ENCODE results near the gene PPP1R9B.

PPP1R9B gene

GRCh38 chr17:50175035-50175807, 24.7 kb upstream of the PPP1R9B start:
- no peak for TF ChIP-seq EZH2 (IDR thresholded peaks at IDR 0.05; ENCODE audit: borderline replicate concordance, low read depth, low read length, severe bottlenecking)
- TF ChIP-seq, protein P1, sequence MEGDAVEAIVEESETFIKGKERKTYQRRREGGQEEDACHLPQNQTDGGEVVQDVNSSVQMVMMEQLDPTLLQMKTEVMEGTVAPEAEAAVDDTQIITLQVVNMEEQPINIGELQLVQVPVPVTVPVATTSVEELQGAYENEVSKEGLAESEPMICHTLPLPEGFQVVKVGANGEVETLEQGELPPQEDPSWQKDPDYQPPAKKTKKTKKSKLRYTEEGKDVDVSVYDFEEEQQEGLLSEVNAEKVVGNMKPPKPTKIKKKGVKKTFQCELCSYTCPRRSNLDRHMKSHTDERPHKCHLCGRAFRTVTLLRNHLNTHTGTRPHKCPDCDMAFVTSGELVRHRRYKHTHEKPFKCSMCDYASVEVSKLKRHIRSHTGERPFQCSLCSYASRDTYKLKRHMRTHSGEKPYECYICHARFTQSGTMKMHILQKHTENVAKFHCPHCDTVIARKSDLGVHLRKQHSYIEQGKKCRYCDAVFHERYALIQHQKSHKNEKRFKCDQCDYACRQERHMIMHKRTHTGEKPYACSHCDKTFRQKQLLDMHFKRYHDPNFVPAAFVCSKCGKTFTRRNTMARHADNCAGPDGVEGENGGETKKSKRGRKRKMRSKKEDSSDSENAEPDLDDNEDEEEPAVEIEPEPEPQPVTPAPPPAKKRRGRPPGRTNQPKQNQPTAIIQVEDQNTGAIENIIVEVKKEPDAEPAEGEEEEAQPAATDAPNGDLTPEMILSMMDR (IDR thresholded peaks at IDR 0.05; ENCODE audit: borderline replicate concordance, extremely low read depth, low read length, poor library complexity, severe bottlenecking): no peak
- Histone ChIP-seq H3K36me3 (ENCODE audit: insufficient read depth, low read length) (no peaks in the 10 kb centered on the region), H3K27me3 (ENCODE audit: insufficient read depth, low read length, poor library complexity) (no peaks in the 10 kb centered on the region), H3K79me2 (ENCODE audit: insufficient read depth, low read length) (no peaks in the 10 kb centered on the region), H3K9ac (ENCODE audit: low read depth, low read length) (no peak overlapping the region), H3K4me2 (ENCODE audit: insufficient read depth, low read length) (no peak overlapping the region), H2AFZ (ENCODE audit: low read depth, low read length) (no peak overlapping the region), H4K20me1 (ENCODE audit: insufficient read depth, low read length) (no peaks in the 10 kb centered on the region), H3K4me1 (ENCODE audit: insufficient read depth, low read length) (no peaks in the 10 kb centered on the region), H3K27ac (ENCODE audit: low read length) (no peak overlapping the region), H3K9me3 (ENCODE audit: insufficient read depth, low read length, severe bottlenecking) (no peaks in the 10 kb centered on the region), H3K4me3 (ENCODE audit: low read depth in 1 of 2, low read length in 2 of 2) (no peak overlapping the region)
- no peak for ATAC-seq (ENCODE audit: insufficient read depth, low read depth)
- no peak for DNase-seq

- Histone ChIP-seq H3K79me2 (ENCODE audit: insufficient read depth, low read length) (no peaks in the 10 kb centered on the region), H3K4me1 (ENCODE audit: insufficient read depth, low read length) (no peaks in the 10 kb centered on the region), H3K4me2 (ENCODE audit: insufficient read depth, low read length) (no peak overlapping the region), H3K27ac (ENCODE audit: low read length) (no peak overlapping the region), H3K36me3 (ENCODE audit: insufficient read depth, low read length) (no peaks in the 10 kb centered on the region), H2AFZ (ENCODE audit: low read depth, low read length) (no peak overlapping the region), H4K20me1 (ENCODE audit: insufficient read depth, low read length) (no peaks in the 10 kb centered on the region), H3K27me3 (ENCODE audit: insufficient read depth, low read length, poor library complexity) (no peaks in the 10 kb centered on the region), H3K9me3 (ENCODE audit: insufficient read depth, low read length, severe bottlenecking) (no peaks in the 10 kb centered on the region), H3K9ac (ENCODE audit: low read depth, low read length) (no peak overlapping the region), H3K4me3 (ENCODE audit: low read depth in 1 of 2, low read length in 2 of 2) (no peak overlapping the region)
- TF ChIP-seq EZH2 (IDR thresholded peaks at IDR 0.05; ENCODE audit: borderline replicate concordance, low read depth, low read length, severe bottlenecking): no peak
- TF ChIP-seq, protein P1 (IDR thresholded peaks at IDR 0.05; ENCODE audit: borderline replicate concordance, extremely low read depth, low read length, poor library complexity, severe bottlenecking): no peak
- DNase-seq: no peak
- ATAC-seq (ENCODE audit: insufficient read depth, low read depth): no peak
These were observed 24.0 kb upstream of the PPP1R9B start for GRCh38 chr17:50174444-50174843.

DNA sequence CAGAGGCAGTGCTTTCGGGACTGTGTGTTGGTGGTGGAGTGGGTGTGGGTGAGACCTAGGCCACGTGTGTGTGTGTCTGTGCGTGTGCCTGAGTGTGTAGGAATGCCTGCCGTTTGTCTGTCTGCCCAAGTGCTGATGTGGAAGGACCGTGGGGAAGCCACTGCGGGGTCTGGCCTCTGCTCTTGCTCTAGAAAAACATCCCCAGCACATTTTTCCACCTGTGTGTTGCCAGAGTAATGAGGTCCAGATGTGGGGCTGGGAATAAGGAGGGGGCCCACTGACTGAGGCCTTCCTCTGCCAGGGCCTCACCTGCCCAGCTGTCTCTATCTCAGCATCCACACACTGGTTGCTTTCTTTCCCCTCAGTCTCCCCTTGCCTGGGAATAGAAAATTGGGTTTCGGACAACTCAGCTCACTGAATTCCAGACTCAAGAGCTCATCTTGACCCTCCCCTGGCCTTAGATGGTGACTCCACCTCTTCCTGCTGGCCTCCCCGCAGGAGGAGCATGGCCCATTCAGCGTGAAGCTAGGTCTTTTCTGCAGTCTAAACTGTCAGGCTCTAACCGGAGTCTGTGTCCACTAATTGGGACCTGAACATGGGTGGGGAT, 23.0 kb upstream of the PPP1R9B start:
- DNase-seq: no peak
- no peak for TF ChIP-seq EZH2 (IDR thresholded peaks at IDR 0.05; ENCODE audit: borderline replicate concordance, low read depth, low read length, severe bottlenecking)
- H4K20me1 ChIP-seq (ENCODE audit: insufficient read depth, low read length): no peaks in the 10 kb centered on the region
- H3K4me1 ChIP-seq (ENCODE audit: insufficient read depth, low read length): no peaks in the 10 kb centered on the region
- no peak overlapping the region for H3K9ac ChIP-seq (ENCODE audit: low read depth, low read length)
- no peak overlapping the region for H3K27ac ChIP-seq (ENCODE audit: low read length)
- ATAC-seq (ENCODE audit: insufficient read depth, low read depth): no peak
- H3K4me3 ChIP-seq (ENCODE audit: low read depth in 1 of 2, low read length in 2 of 2): no peak overlapping the region
- H3K27me3 ChIP-seq (ENCODE audit: insufficient read depth, low read length, poor library complexity): no peaks in the 10 kb centered on the region
- no peaks in the 10 kb centered on the region for H3K9me3 ChIP-seq (ENCODE audit: insufficient read depth, low read length, severe bottlenecking)
- H3K79me2 ChIP-seq (ENCODE audit: insufficient read depth, low read length): no peaks in the 10 kb centered on the region
- no peak overlapping the region for H2AFZ ChIP-seq (ENCODE audit: low read depth, low read length)
- no peak overlapping the region for H3K4me2 ChIP-seq (ENCODE audit: insufficient read depth, low read length)
- no peaks in the 10 kb centered on the region for H3K36me3 ChIP-seq (ENCODE audit: insufficient read depth, low read length)

DNA sequence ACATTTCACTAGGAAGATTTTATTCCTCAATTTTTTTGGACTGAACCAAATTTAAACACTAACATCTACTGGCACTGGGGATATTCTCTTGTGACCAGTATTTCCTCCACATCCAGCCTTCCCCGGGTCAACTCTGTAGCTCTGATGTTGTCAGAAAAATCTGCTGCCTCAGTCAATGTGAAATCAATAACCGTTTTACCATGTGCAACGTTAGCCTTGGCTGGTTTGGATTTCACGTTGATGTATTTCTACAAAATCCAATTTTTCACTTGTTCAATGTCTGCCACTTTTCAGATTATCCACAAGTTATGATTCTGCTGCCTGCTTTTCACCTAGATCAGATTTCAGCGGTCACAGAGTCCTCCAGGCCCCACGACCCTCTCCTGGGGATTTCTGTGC, 22.5 kb upstream of the PPP1R9B start:
- ATAC-seq (ENCODE audit: insufficient read depth, low read depth) (no peak), DNase-seq (no peak)
- Histone ChIP-seq H3K4me3 (ENCODE audit: low read depth in 1 of 2, low read length in 2 of 2) (no peak overlapping the region), H3K27me3 (ENCODE audit: insufficient read depth, low read length, poor library complexity) (no peaks in the 10 kb centered on the region), H3K79me2 (ENCODE audit: insufficient read depth, low read length) (no peaks in the 10 kb centered on the region), H3K9me3 (ENCODE audit: insufficient read depth, low read length, severe bottlenecking) (no peaks in the 10 kb centered on the region), H3K9ac (ENCODE audit: low read depth, low read length) (no peak overlapping the region), H3K27ac (ENCODE audit: low read length) (no peak overlapping the region), H3K36me3 (ENCODE audit: insufficient read depth, low read length) (no peaks in the 10 kb centered on the region), H4K20me1 (ENCODE audit: insufficient read depth, low read length) (no peaks in the 10 kb centered on the region), H3K4me1 (ENCODE audit: insufficient read depth, low read length) (no peaks in the 10 kb centered on the region), H2AFZ (ENCODE audit: low read depth, low read length) (no peak overlapping the region), H3K4me2 (ENCODE audit: insufficient read depth, low read length) (no peak overlapping the region)
- TF ChIP-seq, protein P1 (IDR thresholded peaks at IDR 0.05; ENCODE audit: borderline replicate concordance, extremely low read depth, low read length, poor library complexity, severe bottlenecking): no peak
- no peak for TF ChIP-seq EZH2 (IDR thresholded peaks at IDR 0.05; ENCODE audit: borderline replicate concordance, low read depth, low read length, severe bottlenecking)
